GM12892 (cell line): ENCODE data around the gene INTS11.

ENCODE experiments used
- POLR2A ChIP-seq: IDR thresholded peaks from 2 replicates; pipeline ENCODE4 v1.6.1; 2011; ENCODE audit warnings: low read depth, low read length, control low read depth
- POLR2AphosphoS5 ChIP-seq: IDR thresholded peaks from 2 replicates; pipeline ENCODE4 v1.6.1; 2011; ENCODE audit warnings: low read depth, low read length, control low read depth
- TAF1 ChIP-seq: IDR thresholded peaks from 2 replicates; pipeline ENCODE4 v1.6.1; 2011; ENCODE audit warnings: low read depth, mild to moderate bottlenecking, control low read depth, low read length, borderline replicate concordance

GRCh38 chr1:1274931-1275431 lies 49.5 kb downstream of the INTS11 start:
- TF ChIP-seq POLR2A (no peak), POLR2AphosphoS5 (no peak), TAF1 (no peak)
